Calu3 (cell line): ENCODE results near the gene PLCB3. TPM values are rescaled to one million over a fixed set of nuclear protein-coding genes. Genes with fewer than 3 reads are reported as not detected.
"Not testable (repeated sequence)": the region's sequence is repeated elsewhere in the genome, so short reads cannot be mapped to it uniquely, and the experiment has no call there.

ENCODE experiments used
- BruUV-seq: library from RNA; stranded (reverse); fragments of 400-500 nt; replicated peaks from 2 replicates; lab custom pipeline; 2021; lab: Mats Ljungman, UMichigan
- CTCF ChIA-PET: fragments of 300-600 bp; sonication (Branson Sonifier 250); formaldehyde crosslinking; loops from one replicate; lab custom pipeline; 2022; ENCODE audit warnings: antibody characterized with exemption; lab: Charles Lee
- DNase-seq: peaks from one replicate; pipeline ENCODE4 v3.0.0; 2022
- H3K27ac Mint-ChIP-seq: one replicate; pipeline ENCODE4 v1.8.0; 2022; ENCODE audit warnings: mixed read lengths; ENCODE audit not compliant: unreplicated experiment
- H3K27me3 Mint-ChIP-seq: one replicate; pipeline ENCODE4 v1.8.0; 2022; ENCODE audit warnings: mixed read lengths; ENCODE audit not compliant: unreplicated experiment
- H3K36me3 Mint-ChIP-seq: one replicate; pipeline ENCODE4 v1.8.0; 2022; ENCODE audit warnings: mild to moderate bottlenecking, moderate library complexity, mixed read lengths; ENCODE audit not compliant: insufficient read depth, unreplicated experiment
- H3K4me1 Mint-ChIP-seq: one replicate; pipeline ENCODE4 v1.8.0; 2022; ENCODE audit warnings: mild to moderate bottlenecking, low read depth, mixed read lengths; ENCODE audit not compliant: unreplicated experiment
- H3K4me3 Mint-ChIP-seq: one replicate; pipeline ENCODE4 v1.8.0; 2022; ENCODE audit warnings: mild to moderate bottlenecking, low read depth, moderate library complexity, mixed read lengths; ENCODE audit not compliant: unreplicated experiment
- H3K9me3 Mint-ChIP-seq: one replicate; pipeline ENCODE4 v1.8.0; 2022; ENCODE audit warnings: low read depth, mixed read lengths; ENCODE audit not compliant: unreplicated experiment
- CTCF ChIP-seq: fragments of 200-600 bp; IDR thresholded peaks from one replicate; pipeline ENCODE4 v1.8.0; 2022; ENCODE audit warnings: antibody characterized with exemption; ENCODE audit not compliant: unreplicated experiment
- intact Hi-C: fragments of 100-400 bp; cut with micrococcal nuclease; formaldehyde crosslinking; loops from one replicate; pipeline ENCODE4 v1.10.0; 2022; ENCODE audit not compliant: unreplicated experiment
- total RNA-seq: library from RNA; stranded (reverse); gene quantifications from 2 replicates; pipeline ENCODE4 v1.2.3, GENCODE V29; 2022

Gene PLCB3
- total RNA-seq, 1 experiment from 2014 or later: 39.5 TPM

DNA sequence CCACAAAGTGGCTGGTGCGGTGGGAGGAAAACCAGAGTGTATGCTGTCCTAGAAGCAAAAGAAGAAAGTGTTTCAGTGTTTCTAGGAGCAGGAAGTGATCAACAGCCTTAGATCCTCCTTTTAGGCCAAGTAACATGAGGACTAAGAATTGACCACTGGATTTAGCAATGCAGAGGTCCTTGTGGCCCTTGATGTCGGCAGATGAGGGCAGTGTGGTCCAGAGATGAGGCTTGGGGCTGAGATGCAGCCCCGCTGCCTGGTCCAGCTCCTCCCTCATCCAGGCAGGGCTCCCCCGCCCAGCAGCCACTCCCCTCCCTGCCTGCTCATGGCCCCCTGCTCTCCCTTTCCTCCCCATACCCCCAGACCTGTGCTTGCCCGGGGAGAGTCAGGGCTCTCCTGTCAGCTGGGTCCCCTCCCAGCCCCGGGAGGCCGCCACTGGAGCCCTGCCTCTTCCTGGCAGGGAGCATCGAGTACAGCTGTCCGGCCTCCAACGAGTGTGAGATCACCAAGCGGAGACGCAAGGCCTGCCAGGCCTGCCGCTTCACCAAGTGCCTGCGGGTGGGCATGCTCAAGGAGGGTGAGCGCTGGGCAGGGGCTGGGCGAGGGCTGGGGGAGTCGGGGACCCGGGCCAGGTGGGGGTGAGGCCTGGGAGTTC is 62.3 kb downstream of the PLCB3 start:
- CTCF ChIA-PET: no interaction called here
- Mint-ChIP-seq H3K27me3 (no peaks in the 10 kb centered on the region), H3K27ac (peak overlapping the region; percentile 28), H3K4me1 (peaks cover 11% of the 10 kb centered on the region), H3K4me3 (no peak overlapping the region), H3K9me3 (no peaks in the 10 kb centered on the region), H3K36me3 (peaks cover 72% of the 10 kb centered on the region)
- TF ChIP-seq CTCF: no peak
- no TSS peak for BruUV-seq
- DNase-seq: no peak
- intact Hi-C loops: no loop called here

DNA sequence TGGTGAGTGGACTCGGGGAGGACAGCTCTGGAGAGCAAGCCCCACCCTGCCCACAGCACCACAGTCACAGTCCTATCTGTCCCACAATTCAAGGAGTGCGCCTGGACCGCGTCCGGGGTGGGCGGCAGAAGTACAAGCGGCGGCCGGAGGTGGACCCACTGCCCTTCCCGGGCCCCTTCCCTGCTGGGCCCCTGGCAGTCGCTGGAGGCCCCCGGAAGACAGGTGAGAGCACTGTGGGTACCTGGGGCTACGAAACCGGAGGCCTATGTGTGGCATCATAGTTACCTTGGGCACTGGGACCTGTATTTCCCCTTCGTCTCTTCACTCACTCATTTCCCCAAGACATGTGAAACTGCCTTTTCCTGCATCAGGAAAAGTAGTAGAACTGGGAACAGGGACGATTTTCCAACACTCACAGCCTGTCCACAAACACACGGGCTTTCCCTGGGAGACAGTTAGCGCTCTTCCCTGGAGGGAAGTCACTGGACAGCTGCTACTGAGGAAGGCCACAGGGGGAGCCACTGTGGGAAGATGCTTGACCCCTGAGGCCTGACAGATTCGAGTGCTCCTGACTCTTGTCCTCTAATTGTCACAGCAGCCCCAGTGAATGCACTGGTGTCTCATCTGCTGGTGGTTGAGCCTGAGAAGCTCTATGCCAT is 62.9 kb downstream of the PLCB3 start:
- intact Hi-C loops: no loop called here
- Mint-ChIP-seq H3K27ac (no peak overlapping the region), H3K36me3 (peaks cover 73% of the 10 kb centered on the region), H3K4me3 (no peak overlapping the region), H3K9me3 (no peaks in the 10 kb centered on the region), H3K27me3 (no peaks in the 10 kb centered on the region), H3K4me1 (peaks cover 17% of the 10 kb centered on the region)
- TF ChIP-seq CTCF: no peak
- DNase-seq: no peak
- CTCF ChIA-PET: no interaction called here
- BruUV-seq: no TSS peak

DNA sequence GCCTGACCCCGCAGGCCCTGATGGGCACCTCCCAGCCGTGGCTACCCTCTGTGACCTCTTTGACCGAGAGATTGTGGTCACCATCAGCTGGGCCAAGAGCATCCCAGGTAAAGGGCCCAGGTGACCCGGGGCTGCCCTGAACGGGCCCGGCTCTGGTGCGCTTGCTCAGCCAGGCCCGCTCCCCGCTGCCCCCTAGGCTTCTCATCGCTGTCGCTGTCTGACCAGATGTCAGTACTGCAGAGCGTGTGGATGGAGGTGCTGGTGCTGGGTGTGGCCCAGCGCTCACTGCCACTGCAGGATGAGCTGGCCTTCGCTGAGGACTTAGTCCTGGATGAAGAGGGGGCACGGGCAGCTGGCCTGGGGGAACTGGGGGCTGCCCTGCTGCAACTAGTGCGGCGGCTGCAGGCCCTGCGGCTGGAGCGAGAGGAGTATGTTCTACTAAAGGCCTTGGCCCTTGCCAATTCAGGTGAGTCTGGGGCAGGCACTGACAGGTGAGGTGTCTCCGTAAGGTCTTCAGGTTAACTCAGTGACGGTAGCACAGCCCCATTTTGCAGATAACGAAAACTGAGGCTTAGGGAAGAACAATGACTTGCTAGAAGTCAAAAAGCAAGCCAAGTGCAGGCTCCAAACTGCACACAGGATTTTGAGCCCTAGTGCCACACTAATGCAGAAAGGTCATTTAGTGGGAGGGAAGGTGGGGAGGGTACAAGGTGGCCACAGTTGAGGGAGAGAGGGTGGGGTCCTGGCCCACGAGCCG is 63.7 kb downstream of the PLCB3 start:
- CTCF ChIA-PET: interaction anchor here (3.7 kb wide), 1 partner anchor 39 kb away, joined by 168 read pairs; no protein-coding TSS in a partner anchor
- H3K27me3 Mint-ChIP-seq: no peaks in the 10 kb centered on the region
- no TSS peak for BruUV-seq
- peaks cover 76% of the 10 kb centered on the region for H3K36me3 Mint-ChIP-seq
- peaks cover 23% of the 10 kb centered on the region for H3K4me1 Mint-ChIP-seq
- H3K4me3 Mint-ChIP-seq: no peak overlapping the region
- no peak for TF ChIP-seq CTCF
- H3K9me3 Mint-ChIP-seq: no peaks in the 10 kb centered on the region
- no peak overlapping the region for H3K27ac Mint-ChIP-seq
- DNase-seq: no peak
- intact Hi-C loops: no loop called here

DNA sequence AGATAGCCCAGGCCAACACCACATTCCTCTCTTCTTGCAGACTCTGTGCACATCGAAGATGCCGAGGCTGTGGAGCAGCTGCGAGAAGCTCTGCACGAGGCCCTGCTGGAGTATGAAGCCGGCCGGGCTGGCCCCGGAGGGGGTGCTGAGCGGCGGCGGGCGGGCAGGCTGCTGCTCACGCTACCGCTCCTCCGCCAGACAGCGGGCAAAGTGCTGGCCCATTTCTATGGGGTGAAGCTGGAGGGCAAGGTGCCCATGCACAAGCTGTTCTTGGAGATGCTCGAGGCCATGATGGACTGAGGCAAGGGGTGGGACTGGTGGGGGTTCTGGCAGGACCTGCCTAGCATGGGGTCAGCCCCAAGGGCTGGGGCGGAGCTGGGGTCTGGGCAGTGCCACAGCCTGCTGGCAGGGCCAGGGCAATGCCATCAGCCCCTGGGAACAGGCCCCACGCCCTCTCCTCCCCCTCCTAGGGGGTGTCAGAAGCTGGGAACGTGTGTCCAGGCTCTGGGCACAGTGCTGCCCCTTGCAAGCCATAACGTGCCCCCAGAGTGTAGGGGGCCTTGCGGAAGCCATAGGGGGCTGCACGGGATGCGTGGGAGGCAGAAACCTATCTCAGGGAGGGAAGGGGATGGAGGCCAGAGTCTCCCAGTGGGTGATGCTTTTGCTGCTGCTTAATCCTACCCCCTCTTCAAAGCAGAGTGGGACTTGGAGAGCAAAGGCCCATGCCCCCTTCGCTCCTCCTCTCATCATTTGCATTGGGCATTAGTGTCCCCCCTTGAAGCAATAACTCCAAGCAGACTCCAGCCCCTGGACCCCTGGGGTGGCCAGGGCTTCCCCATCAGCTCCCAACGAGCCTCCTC is 64.6 kb downstream of the PLCB3 start:
- BruUV-seq, DNase-seq, intact Hi-C loops, H3K9me3 Mint-ChIP-seq, H3K27me3 Mint-ChIP-seq: not testable (repeated sequence)
- H3K4me3 Mint-ChIP-seq: peak overlapping the region; percentile 98
- peak overlapping the region; percentile 99 for H3K27ac Mint-ChIP-seq
- CTCF ChIA-PET: interaction anchor here (2.2 to 3.7 kb wide), 3 partner anchors 11 to 42 kb away, joined by 16 to 168 read pairs (median 16); partner anchors contain the start of gene ESRRA
- peaks cover 32% of the 10 kb centered on the region for H3K4me1 Mint-ChIP-seq
- peaks cover 82% of the 10 kb centered on the region for H3K36me3 Mint-ChIP-seq
